ENCODE results near the gene SCN4A.

The SCN4A gene

GRCh38 chr17:64001763-64002529 lies 29.2 kb upstream of the SCN4A start:
- no peak for DNase-seq (ENCODE audit: low read depth)

GRCh38 chr17:64001091-64001579 lies 28.4 kb upstream of the SCN4A start:
- DNase-seq (ENCODE audit: low read depth) = no peak

- DNase-seq (ENCODE audit: low read depth) = no peak
Measured at GRCh38 chr17:63999680-64000531, 27.2 kb upstream of the SCN4A start.

- DNase-seq (ENCODE audit: low read depth) = no peak
Measured at GRCh38 chr17:63998721-63999679, 26.3 kb upstream of the SCN4A start.

- DNase-seq (ENCODE audit: low read depth) = peak; percentile 55
Measured at GRCh38 chr17:63998050-63998720, 25.5 kb upstream of the SCN4A start, which contains the start of gene PRR29. Gene PRR29, plus strand, starts transcription at chr17:63998351. Its CDS starts 14 bp downstream, at chr17:63998365.

GRCh38 chr17:63997341-63998048 lies 24.8 kb upstream of the SCN4A start:
- no peak for DNase-seq (ENCODE audit: low read depth)

- DNase-seq (ENCODE audit: low read depth) = no peak
Measured at GRCh38 chr17:63996430-63997182, 23.9 kb upstream of the SCN4A start.

- DNase-seq (ENCODE audit: low read depth) = no peak
Measured at GRCh38 chr17:63995626-63996025, 22.9 kb upstream of the SCN4A start.

GRCh38 chr17:63993368-63993985 lies 20.8 kb upstream of the SCN4A start:
- no peak for DNase-seq (ENCODE audit: low read depth)

- DNase-seq (ENCODE audit: low read depth) = no peak
Measured at GRCh38 chr17:63991611-63992010, 18.9 kb upstream of the SCN4A start.

- DNase-seq (ENCODE audit: low read depth) = no peak
Measured at GRCh38 chr17:63989622-63990345, 17.1 kb upstream of the SCN4A start.

- DNase-seq (ENCODE audit: low read depth) = no peak
Measured at GRCh38 chr17:63988741-63989621, 16.3 kb upstream of the SCN4A start.

GRCh38 chr17:63988127-63988478 lies 15.4 kb upstream of the SCN4A start:
- DNase-seq (ENCODE audit: low read depth) = no peak

GRCh38 chr17:63987221-63988126 lies 14.8 kb upstream of the SCN4A start:
- no peak for DNase-seq (ENCODE audit: low read depth)

GRCh38 chr17:63986821-63987220 lies 14.1 kb upstream of the SCN4A start:
- DNase-seq (ENCODE audit: low read depth) = no peak

GRCh38 chr17:63985387-63986140 lies 12.8 kb upstream of the SCN4A start:
- DNase-seq (ENCODE audit: low read depth) = no peak
